ENCODE results near the gene SCAANT1. TPM values are rescaled to one million over a fixed set of nuclear protein-coding genes. Genes with fewer than 3 reads are reported as not detected.

The SCAANT1 gene
- total RNA-seq, 4 donors from 2014 or later = not detected

GRCh38 chr3:63954182-63954581 is 42.0 kb upstream of the SCAANT1 start:
- no peak for DNase-seq (ENCODE audit: low spot score)
- no peak for TF ChIP-seq CTCF (IDR thresholded peaks at IDR 0.05)
- ATAC-seq (ENCODE audit: low FRiP score) = no peak

DNA sequence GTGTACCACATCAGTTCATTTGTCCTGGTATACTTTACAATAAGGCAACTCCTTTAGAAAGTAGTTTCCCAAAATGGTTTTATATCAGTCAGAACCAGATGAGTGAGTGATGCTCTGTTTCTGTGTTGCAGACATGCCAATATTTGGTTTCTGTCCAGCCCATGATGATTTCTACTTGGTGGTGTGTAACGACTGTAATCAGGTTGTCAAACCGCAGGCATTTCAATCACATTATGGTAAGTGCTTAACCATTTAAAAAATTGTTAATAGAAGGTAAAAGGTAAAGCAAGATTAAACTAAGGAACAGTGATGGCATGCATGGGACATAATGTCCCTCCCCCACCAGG is 40.0 kb upstream of the SCAANT1 start:
- TF ChIP-seq CTCF (IDR thresholded peaks at IDR 0.05) = no peak
- DNase-seq (ENCODE audit: low spot score) (no peak), ATAC-seq (ENCODE audit: low FRiP score) (no peak)

GRCh38 chr3:63951492-63952247 is 39.5 kb upstream of the SCAANT1 start:
- DNase-seq (ENCODE audit: low spot score) (no peak), ATAC-seq (ENCODE audit: low FRiP score) (no peak)
- TF ChIP-seq CTCF (IDR thresholded peaks at IDR 0.05) = no peak

DNA sequence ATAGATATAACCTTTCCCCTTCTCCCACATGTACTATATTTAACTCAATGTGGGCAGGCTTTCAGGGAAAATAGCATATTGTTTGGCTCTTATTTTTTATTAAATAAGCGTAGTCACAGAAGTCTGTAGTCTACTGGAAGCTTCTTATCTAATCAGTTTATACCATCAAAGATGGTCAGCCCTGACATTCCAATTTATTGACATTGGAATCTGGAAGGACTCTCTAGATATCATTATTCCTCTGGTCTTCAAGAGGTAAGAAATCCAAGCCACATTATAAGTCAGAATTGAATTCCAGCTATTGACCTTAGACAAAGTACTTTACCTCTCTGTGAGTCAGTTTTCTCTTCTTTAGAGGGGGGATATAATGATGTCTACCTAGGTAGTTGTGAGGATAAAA is 38.5 kb upstream of the SCAANT1 start:
- TF ChIP-seq CTCF (IDR thresholded peaks at IDR 0.05) = no peak
- no peak for ATAC-seq (ENCODE audit: low FRiP score)

GRCh38 chr3:63949005-63949404 is 36.8 kb upstream of the SCAANT1 start:
- TF ChIP-seq CTCF (IDR thresholded peaks at IDR 0.05) = no peak
- ATAC-seq (ENCODE audit: low FRiP score) (no peak), DNase-seq (ENCODE audit: low spot score) (no peak)

More for the DNA sequence above, 38.5 kb upstream of the SCAANT1 start:
- DNase-seq (ENCODE audit: low spot score) = no peak

DNA sequence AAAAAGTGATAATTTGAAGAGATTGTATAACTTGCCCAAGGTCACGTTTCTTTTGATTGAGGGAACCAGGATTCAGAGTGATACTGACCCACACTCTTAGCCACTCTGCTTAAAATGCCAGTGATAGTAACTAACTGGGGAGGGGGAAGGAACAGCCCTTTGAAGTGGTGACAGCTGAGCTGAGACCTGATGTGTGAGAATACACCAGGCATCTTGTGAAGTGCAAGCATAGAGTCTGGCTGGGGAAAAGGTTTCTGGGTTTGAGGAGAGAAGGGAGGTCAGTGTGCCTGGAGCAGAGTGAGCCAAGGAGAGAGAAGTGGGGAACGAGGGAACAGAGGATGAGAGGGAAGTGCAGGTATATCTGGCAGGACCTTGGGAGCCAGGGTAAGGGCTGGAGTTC is 35.4 kb upstream of the SCAANT1 start:
- TF ChIP-seq CTCF (IDR thresholded peaks at IDR 0.05) = no peak
- ATAC-seq (ENCODE audit: low FRiP score) = no peak
- no peak for DNase-seq (ENCODE audit: low spot score)

GRCh38 chr3:63946753-63947152 is 34.6 kb upstream of the SCAANT1 start:
- DNase-seq (ENCODE audit: low spot score) = no peak
- no peak for ATAC-seq (ENCODE audit: low FRiP score)
- TF ChIP-seq CTCF (IDR thresholded peaks at IDR 0.05) = no peak
